ENCODE results near the gene ZDHHC11.
"Not testable (repeated sequence)": the region's sequence is repeated elsewhere in the genome, so short reads cannot be mapped to it uniquely, and the experiment has no call there.

ZDHHC11 gene

GRCh38 chr5:842402-843221 lies 8.2 kb downstream of the ZDHHC11 start:
- DNase-seq = not testable (repeated sequence)

- DNase-seq = not testable (repeated sequence)
Measured at GRCh38 chr5:841531-842401, 9.0 kb downstream of the ZDHHC11 start.

- not testable (repeated sequence) for DNase-seq
Measured at GRCh38 chr5:840974-841435, 9.8 kb downstream of the ZDHHC11 start.

- DNase-seq = not testable (repeated sequence)
Measured at GRCh38 chr5:840118-840973, 10.4 kb downstream of the ZDHHC11 start.

GRCh38 chr5:838431-838851 lies 12.3 kb downstream of the ZDHHC11 start:
- DNase-seq = not testable (repeated sequence)

GRCh38 chr5:837621-838121 lies 13.1 kb downstream of the ZDHHC11 start:
- DNase-seq = not testable (repeated sequence)

- not testable (repeated sequence) for DNase-seq
Measured at GRCh38 chr5:835933-836612, 14.7 kb downstream of the ZDHHC11 start.

GRCh38 chr5:834013-834412 lies 16.8 kb downstream of the ZDHHC11 start:
- DNase-seq = not testable (repeated sequence)

GRCh38 chr5:828194-828593 lies 22.6 kb downstream of the ZDHHC11 start:
- DNase-seq = not testable (repeated sequence)

GRCh38 chr5:825544-825943 lies 25.2 kb downstream of the ZDHHC11 start:
- DNase-seq = not testable (repeated sequence)

GRCh38 chr5:821504-821903 lies 29.3 kb downstream of the ZDHHC11 start:
- no peak for DNase-seq

GRCh38 chr5:820245-820644 lies 30.5 kb downstream of the ZDHHC11 start:
- no peak for DNase-seq

- DNase-seq = no peak
Measured at GRCh38 chr5:819078-819477, 31.7 kb downstream of the ZDHHC11 start.

- no peak for DNase-seq
Measured at GRCh38 chr5:816176-816575, 34.6 kb downstream of the ZDHHC11 start.

- no peak for DNase-seq
Measured at GRCh38 chr5:815449-815848, 35.3 kb downstream of the ZDHHC11 start.

- DNase-seq = not testable (repeated sequence)
Measured at GRCh38 chr5:813575-813974, 37.2 kb downstream of the ZDHHC11 start.

GRCh38 chr5:811384-811783 lies 39.4 kb downstream of the ZDHHC11 start:
- not testable (repeated sequence) for DNase-seq

GRCh38 chr5:807719-808514 lies 42.9 kb downstream of the ZDHHC11 start:
- not testable (repeated sequence) for DNase-seq

- DNase-seq = no peak
Measured at GRCh38 chr5:801472-801871, 49.3 kb downstream of the ZDHHC11 start.

GRCh38 chr5:801055-801454 lies 49.7 kb downstream of the ZDHHC11 start:
- not testable (repeated sequence) for DNase-seq

Measured in NK-92 treated with Interleukin-12 subunit alpha and Interleukin-12 subunit beta, amount 100 ng/mL, for 24 hours (cell line).